Mucosa of descending colon (tissue), 3 donors: ENCODE results near the gene HOXA3. TPM values are rescaled to one million over a fixed set of nuclear protein-coding genes. Genes with fewer than 3 reads are reported as not detected.

Source experiments
- ATAC-seq: fragments of 200-7000 bp; cut with Tn5 transposase; one replicate; pipeline ENCODE4 v1.9.1; 2020; ENCODE audit warnings: mild to moderate bottlenecking, moderate library complexity
- DNase-seq, 3 donors: peaks; one replicate each; pipeline ENCODE4 v3.0.0-alpha.2; 2020
- H3K36me3 ChIP-seq: fragments of 200-600 bp; one replicate; pipeline ENCODE4 v1.8.0; 2021; ENCODE audit warnings: low read depth, mild to moderate bottlenecking
- H3K4me1 ChIP-seq: fragments of 200-600 bp; one replicate; pipeline ENCODE4 v1.8.0; 2021; ENCODE audit warnings: low read depth, mild to moderate bottlenecking
- H3K4me3 ChIP-seq: fragments of 200-600 bp; one replicate; pipeline ENCODE4 v1.8.0; 2021; ENCODE audit warnings: mild to moderate bottlenecking
- H3K9me3 ChIP-seq: fragments of 200-600 bp; one replicate; pipeline ENCODE4 v1.8.0; 2021; ENCODE audit warnings: mild to moderate bottlenecking
- intact Hi-C, 2 donors: fragments of 100-400 bp; cut with DNase I in 1 of 2; cut with micrococcal nuclease in 1 of 2; formaldehyde crosslinking; loops; one replicate each; pipeline versions ENCODE4 v1.11.0 to v1.11.1; 2022; cut with DNase I, micrococcal nuclease
- total RNA-seq, 3 donors: library from RNA; stranded (reverse); fragmentation: NEBNext Ultra II Directional in 2 of 3; extraction: Animal tissue kit (Norgen Biotek cat#: 25700) in 2 of 3; gene quantifications; one replicate each; pipeline versions ENCODE4 v1.2.1 to v1.2.4, GENCODE V29; 2021 to 2023
- TF ChIP-seq, protein P1 (sequence below): fragments of 200-600 bp; IDR thresholded peaks from one replicate; pipeline ENCODE4 v1.8.0; 2022; ENCODE audit warnings: antibody characterized with exemption, mild to moderate bottlenecking
- donor health status: DM: no; HTN: no; CAD: no; lungs with moderate emphysema.
- donor health status: DM: no; HTN: no; CAD: no.
- donor health status: DM: no; HTN: yes; CAD: no.

HOXA3 gene
- total RNA-seq, 3 donors from 2014 or later, result 19.9 to 38.1 (median 20.5) TPM

DNA sequence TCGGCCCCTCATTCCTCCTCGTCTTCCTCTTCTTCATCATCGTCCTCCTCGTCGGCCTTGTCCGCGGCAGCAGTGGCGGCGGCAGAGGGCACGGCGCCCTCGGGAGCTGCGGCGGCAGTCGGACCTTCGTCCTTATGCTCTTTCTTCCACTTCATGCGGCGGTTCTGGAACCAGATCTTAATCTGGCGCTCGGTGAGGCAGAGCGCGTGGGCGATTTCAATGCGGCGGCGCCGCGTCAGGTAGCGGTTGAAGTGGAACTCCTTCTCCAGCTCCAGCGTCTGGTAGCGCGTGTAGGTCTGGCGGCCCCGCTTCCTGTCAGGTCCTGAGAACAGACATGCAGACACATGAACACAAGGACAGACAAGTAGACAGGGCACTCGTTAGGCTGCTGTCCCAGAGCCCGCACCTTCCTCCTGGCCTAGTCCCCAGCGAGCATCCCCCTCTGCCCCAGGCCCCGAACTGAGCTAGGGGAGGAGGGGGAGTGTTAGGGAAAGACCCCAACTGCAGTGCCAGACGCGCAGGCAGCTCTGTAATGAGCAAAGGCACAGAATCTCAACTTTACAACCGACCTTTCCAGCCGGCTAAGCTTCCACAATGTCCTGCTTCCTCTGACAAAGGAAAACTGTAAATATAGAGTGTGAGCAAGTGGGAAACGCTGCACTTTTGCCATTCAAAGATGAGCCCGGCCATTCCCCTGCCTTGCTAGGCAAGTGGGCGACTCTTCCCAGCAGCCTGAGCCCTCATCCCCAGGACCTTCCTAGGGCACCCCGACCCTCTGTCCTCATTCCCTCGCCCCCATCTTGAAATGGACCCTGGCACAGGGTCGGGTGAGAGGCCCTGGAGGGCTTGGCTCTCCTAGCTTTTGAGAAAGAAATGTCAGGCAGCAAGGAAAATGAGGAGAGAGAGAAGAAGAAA, 2.8 kb upstream of the HOXA3 start:
- H3K4me1 ChIP-seq, result peaks cover 35% of the 10 kb centered on the region
- no peaks in the 10 kb centered on the region for H3K36me3 ChIP-seq
- TF ChIP-seq, protein P1, sequence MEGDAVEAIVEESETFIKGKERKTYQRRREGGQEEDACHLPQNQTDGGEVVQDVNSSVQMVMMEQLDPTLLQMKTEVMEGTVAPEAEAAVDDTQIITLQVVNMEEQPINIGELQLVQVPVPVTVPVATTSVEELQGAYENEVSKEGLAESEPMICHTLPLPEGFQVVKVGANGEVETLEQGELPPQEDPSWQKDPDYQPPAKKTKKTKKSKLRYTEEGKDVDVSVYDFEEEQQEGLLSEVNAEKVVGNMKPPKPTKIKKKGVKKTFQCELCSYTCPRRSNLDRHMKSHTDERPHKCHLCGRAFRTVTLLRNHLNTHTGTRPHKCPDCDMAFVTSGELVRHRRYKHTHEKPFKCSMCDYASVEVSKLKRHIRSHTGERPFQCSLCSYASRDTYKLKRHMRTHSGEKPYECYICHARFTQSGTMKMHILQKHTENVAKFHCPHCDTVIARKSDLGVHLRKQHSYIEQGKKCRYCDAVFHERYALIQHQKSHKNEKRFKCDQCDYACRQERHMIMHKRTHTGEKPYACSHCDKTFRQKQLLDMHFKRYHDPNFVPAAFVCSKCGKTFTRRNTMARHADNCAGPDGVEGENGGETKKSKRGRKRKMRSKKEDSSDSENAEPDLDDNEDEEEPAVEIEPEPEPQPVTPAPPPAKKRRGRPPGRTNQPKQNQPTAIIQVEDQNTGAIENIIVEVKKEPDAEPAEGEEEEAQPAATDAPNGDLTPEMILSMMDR, result no peak
- H3K9me3 ChIP-seq, result no peaks in the 10 kb centered on the region
- DNase-seq (peak in 2 of 3 donors; percentile 66 to 71), ATAC-seq (no peak)
- no peak overlapping the region for H3K4me3 ChIP-seq
- intact Hi-C loops, result loop anchor here in 1 of 2 donors (10.0 kb wide), 1 partner anchor 780 kb away; no protein-coding TSS in a partner anchor

DNA sequence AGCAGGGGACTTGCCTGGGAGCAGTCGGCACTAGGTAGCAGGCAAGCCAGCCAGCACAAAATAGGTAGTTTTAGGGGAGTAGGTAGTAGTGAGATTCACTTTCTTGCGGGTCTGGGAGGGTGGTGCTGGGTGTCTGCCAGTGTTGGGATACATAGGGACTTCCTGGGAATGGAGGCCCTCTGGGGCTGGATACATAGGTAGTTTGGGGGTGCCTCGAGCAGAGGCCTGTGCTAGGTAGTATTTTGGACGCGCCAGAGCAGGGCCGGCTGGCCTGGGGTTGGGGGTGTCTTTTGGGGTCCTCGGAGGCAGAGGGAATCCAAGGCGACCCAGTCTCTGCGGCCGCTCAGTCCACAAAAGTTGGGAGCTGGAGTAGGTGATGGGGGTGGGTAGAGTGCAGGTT, 2.0 kb upstream of the HOXA3 start:
- peak in 1 of 3 donors; percentile 48 for DNase-seq
- ATAC-seq, result no peak
- no peak overlapping the region for H3K4me3 ChIP-seq
- H3K9me3 ChIP-seq, result no peaks in the 10 kb centered on the region
- intact Hi-C loops, result loop anchor here in 1 of 2 donors (10.0 kb wide), 1 partner anchor 780 kb away; no protein-coding TSS in a partner anchor
- peaks cover 37% of the 10 kb centered on the region for H3K4me1 ChIP-seq
- H3K36me3 ChIP-seq, result no peaks in the 10 kb centered on the region
- TF ChIP-seq, protein P1, result no peak

DNA sequence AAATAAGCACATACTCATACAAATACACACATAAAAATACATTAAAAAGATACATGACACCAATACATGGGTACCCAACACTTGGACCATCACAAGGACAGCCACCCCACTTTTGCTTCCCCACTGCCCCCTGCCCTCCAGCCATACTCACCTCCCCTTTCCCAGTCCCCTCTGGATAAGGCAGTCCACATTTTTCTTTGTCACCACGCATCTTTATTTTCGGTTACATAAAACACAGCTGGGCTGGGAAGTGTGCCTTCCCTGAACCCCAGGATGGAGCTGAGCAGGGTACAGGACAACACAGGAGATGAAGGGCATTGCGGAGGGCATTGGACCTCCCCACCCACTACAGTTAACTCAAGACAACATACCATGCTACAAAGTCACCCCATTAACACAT, 1.1 kb upstream of the HOXA3 start:
- Histone ChIP-seq H3K4me3 (no peak overlapping the region), H3K4me1 (peaks cover 39% of the 10 kb centered on the region), H3K36me3 (no peaks in the 10 kb centered on the region), H3K9me3 (no peaks in the 10 kb centered on the region)
- no peak for ATAC-seq
- TF ChIP-seq, protein P1, result no peak
- intact Hi-C loops, result loop anchor here in 1 of 2 donors (10.0 kb wide), 1 partner anchor 779 kb away; no protein-coding TSS in a partner anchor
- DNase-seq, result peak in 1 of 3 donors; percentile 33

DNA sequence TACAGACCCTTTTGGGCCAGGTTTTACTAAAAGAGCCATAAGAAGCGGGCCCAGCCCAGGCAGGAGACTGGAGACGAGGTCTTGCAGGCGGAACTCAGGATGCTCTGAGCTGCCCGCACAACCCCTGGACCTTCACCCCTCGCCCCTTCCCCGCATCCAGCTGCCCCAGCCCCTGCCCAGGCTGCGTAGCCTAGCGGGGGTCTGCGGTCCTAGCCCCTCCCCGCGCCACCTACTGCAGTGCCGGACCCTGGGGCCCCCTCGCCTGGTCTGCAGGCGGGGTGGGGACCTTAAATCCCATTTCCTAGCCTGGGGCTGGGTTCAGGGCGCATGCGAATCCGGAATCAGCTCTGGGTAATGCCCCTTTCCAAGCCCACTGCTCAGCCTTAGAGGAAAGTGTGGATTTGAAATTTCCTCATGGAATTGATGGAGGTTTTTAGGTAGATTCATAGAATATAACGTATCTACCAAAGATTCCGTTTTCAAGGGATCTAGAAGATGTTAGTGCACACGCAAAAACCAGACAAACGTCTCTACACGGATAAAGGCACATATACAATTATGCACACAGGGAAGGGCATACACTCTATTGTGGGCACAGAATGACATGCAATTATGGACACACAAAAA, 546 bp upstream of the HOXA3 start:
- TF ChIP-seq, protein P1, result no peak
- H3K4me3 ChIP-seq, result no peak overlapping the region
- no peak for DNase-seq
- H3K4me1 ChIP-seq, result peaks cover 41% of the 10 kb centered on the region
- intact Hi-C loops, result loop anchor here in 1 of 2 donors (10.0 kb wide), 1 partner anchor 778 kb away; no protein-coding TSS in a partner anchor
- H3K9me3 ChIP-seq, result no peaks in the 10 kb centered on the region
- no peak for ATAC-seq
- no peaks in the 10 kb centered on the region for H3K36me3 ChIP-seq

GRCh38 chr7:27151341-27151930, 947 bp downstream of the HOXA3 start:
- Histone ChIP-seq H3K4me3 (peak overlapping the region; percentile 74), H3K4me1 (peaks cover 44% of the 10 kb centered on the region), H3K9me3 (no peaks in the 10 kb centered on the region), H3K36me3 (no peaks in the 10 kb centered on the region)
- DNase-seq (peak in 2 of 3 donors; percentile 59 to 70), ATAC-seq (no peak)
- TF ChIP-seq, protein P1, result no peak
- intact Hi-C loops, result loop anchor here in 1 of 2 donors (10.0 kb wide), 1 partner anchor 777 kb away; no protein-coding TSS in a partner anchor
